GM19193 (cell line): ENCODE measurements around the gene UCK2.

Experiments used
- POLR2A ChIP-seq: IDR thresholded peaks from 4 replicates; pipeline ENCODE4 v1.6.1; 2011; ENCODE audit not compliant: insufficient read depth, insufficient read length; ENCODE audit errors: extremely low read depth

UCK2 gene

GRCh38 chr1:165845569-165845968 lies 18.2 kb downstream of the UCK2 start:
- TF ChIP-seq POLR2A = no peak

- TF ChIP-seq POLR2A = no peak
These were observed 18.8 kb downstream of the UCK2 start for GRCh38 chr1:165845992-165846748.

GRCh38 chr1:165847486-165847885 lies 20.1 kb downstream of the UCK2 start:
- TF ChIP-seq POLR2A = no peak

- TF ChIP-seq POLR2A = no peak
These were observed 22.1 kb downstream of the UCK2 start for GRCh38 chr1:165849353-165850133.

- TF ChIP-seq POLR2A = no peak
These were observed 23.7 kb downstream of the UCK2 start for GRCh38 chr1:165851034-165851658.

- no peak for TF ChIP-seq POLR2A
These were observed 25.5 kb downstream of the UCK2 start for GRCh38 chr1:165852871-165853270.

- TF ChIP-seq POLR2A = no peak
These were observed 26.2 kb downstream of the UCK2 start for GRCh38 chr1:165853528-165854075.

- TF ChIP-seq POLR2A = no peak
These were observed 26.9 kb downstream of the UCK2 start for GRCh38 chr1:165854101-165854845.

- no peak for TF ChIP-seq POLR2A
These were observed 27.8 kb downstream of the UCK2 start for GRCh38 chr1:165855010-165855838.

GRCh38 chr1:165856021-165856420 lies 28.6 kb downstream of the UCK2 start:
- TF ChIP-seq POLR2A = no peak

GRCh38 chr1:165856606-165857005 lies 29.2 kb downstream of the UCK2 start:
- TF ChIP-seq POLR2A = no peak

GRCh38 chr1:165857046-165857801 lies 29.8 kb downstream of the UCK2 start:
- no peak for TF ChIP-seq POLR2A

- TF ChIP-seq POLR2A = no peak
These were observed 31.0 kb downstream of the UCK2 start for GRCh38 chr1:165858364-165858823.
